ENCODE data around the gene UACA.

Gene UACA

DNA sequence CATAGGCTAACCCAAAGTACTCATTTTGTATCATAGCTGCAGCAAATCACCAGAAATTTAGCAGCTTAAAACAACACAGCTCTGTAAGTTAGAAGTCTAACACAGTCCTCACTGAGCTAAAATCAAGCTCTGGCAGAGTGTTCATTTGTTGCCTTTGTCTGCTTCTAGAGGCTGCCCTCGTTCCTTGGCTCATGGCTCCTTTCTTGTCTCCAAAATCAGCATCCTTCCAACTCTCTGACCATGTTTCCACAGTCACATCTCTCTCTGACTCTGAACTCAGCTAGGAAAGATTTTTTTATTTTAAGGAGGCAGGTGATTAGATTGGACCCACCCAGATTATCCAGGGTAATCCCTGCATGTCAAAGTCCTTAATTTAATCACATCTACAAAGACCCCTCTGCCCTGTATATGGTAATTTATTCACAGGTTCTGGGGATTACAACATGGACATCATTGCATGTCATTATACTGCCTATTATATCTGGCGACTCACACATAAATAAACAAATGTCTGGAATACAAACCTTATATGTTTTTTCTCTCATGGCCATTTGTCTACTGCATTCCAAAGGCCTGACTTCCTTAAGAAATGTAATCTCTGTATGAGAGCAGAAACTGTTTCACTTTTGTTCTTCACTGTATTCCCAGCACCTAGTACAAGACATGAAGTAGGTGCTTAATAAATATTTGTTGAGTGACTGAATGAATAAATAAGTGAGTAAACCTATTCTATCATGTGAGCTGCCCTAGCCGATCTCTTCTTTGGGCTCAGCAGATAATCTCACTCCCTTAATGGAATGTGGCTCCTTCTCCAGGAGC lies 15.1 kb upstream of the UACA start:
- H3K27ac ChIP-seq, result no peak overlapping the region
- TF ChIP-seq, protein P1, sequence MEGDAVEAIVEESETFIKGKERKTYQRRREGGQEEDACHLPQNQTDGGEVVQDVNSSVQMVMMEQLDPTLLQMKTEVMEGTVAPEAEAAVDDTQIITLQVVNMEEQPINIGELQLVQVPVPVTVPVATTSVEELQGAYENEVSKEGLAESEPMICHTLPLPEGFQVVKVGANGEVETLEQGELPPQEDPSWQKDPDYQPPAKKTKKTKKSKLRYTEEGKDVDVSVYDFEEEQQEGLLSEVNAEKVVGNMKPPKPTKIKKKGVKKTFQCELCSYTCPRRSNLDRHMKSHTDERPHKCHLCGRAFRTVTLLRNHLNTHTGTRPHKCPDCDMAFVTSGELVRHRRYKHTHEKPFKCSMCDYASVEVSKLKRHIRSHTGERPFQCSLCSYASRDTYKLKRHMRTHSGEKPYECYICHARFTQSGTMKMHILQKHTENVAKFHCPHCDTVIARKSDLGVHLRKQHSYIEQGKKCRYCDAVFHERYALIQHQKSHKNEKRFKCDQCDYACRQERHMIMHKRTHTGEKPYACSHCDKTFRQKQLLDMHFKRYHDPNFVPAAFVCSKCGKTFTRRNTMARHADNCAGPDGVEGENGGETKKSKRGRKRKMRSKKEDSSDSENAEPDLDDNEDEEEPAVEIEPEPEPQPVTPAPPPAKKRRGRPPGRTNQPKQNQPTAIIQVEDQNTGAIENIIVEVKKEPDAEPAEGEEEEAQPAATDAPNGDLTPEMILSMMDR (conservative IDR thresholded peaks at IDR 0.05), result no peak

DNA sequence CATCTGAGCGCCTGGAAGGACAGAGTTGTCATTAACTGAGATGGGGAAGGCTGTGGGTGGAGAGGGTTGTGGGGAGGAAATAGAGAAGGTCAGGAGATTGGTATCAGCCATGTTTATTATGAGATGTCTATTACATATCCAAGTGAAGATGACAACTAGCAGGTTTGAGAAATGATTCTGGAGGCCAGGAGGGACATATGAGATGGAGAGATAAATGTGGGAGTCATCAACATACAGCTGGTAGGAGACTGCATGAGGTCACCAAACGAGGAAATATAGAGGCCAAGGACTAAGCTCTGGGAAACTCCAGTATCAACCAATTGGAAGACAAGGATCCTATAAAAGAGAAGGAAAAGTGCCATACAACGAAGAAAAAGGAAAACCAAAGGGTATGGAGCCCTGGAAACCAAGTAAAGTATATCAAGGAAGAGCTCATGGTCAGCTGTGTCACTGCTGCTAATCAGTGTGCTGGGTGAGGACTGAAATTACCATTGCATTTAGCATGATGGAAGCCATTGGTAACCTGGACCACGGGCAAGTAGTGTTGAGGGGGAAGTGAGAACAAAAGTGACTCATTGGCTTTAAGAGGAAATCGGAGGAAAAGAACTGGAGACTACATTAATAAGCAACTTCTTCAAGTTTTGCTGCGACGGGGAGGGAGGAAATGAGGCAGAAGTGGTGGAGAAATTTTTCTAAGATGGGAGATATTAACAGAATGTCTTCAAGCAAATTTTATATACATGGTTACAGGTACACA lies 14.0 kb upstream of the UACA start:
- no peak overlapping the region for H3K27ac ChIP-seq
- TF ChIP-seq, protein P1 (conservative IDR thresholded peaks at IDR 0.05), result no peak

DNA sequence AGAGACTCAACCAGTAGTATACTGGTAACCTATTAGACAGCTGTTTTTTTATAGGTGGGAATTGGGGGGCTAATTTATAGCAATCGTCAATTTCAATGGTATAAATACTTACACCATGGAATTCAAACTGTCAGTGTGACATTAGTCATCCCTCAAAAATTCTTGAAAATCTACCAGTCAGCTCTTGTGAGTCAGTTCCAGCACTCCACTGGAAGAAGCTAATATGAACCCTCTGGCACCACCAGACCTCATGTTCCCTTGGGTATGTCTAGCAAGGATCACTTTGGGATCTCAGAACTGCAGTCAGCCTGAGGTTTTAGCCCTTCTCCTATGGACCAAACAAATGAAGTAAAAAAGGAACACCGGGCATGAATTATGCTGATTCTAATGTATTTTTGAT lies 11.8 kb upstream of the UACA start:
- H3K27ac ChIP-seq, result no peak overlapping the region

DNA sequence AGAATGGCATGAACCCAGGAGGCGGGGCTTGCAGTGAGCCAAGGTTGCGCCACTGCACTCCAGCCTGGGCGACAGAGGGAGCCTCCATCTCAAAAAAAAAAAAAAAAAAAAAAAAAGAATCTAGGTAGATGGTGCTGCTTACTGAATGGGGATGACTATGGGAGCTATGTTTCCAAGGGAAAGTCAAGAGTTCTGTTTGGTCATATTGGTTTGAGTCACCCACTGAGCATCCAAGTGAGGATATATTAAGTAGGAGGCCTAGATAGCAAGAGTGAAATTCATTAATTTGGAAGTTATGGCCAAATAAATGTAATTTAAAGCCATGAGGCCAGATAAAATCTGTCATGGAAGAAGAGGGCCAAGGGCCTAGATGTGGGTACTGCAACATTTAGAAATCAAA lies 9.0 kb upstream of the UACA start:
- no peak overlapping the region for H3K27ac ChIP-seq
- TF ChIP-seq, protein P1 (conservative IDR thresholded peaks at IDR 0.05), result no peak

More for the DNA sequence above, 11.8 kb upstream of the UACA start:
- TF ChIP-seq, protein P1 (conservative IDR thresholded peaks at IDR 0.05), result no peak

DNA sequence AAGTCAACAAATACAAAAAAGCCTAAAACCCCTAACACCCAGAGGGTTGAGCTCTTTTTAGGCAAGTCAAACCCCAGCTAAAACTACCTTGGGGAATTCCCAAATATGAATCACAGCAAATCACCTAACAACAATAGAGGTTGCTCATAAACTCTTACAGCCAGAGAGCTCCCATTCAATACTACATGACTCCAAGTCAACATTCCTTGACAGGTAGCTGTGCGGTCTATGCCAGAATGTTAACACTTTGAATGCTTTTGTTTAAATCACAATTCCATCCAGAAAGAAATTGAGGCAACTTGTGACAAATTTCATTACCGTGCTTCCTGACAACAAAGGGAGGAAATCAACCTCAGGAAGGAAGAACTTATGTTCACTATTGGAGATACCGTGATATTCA lies 7.5 kb upstream of the UACA start:
- no peak overlapping the region for H3K27ac ChIP-seq
- TF ChIP-seq, protein P1 (conservative IDR thresholded peaks at IDR 0.05), result no peak

DNA sequence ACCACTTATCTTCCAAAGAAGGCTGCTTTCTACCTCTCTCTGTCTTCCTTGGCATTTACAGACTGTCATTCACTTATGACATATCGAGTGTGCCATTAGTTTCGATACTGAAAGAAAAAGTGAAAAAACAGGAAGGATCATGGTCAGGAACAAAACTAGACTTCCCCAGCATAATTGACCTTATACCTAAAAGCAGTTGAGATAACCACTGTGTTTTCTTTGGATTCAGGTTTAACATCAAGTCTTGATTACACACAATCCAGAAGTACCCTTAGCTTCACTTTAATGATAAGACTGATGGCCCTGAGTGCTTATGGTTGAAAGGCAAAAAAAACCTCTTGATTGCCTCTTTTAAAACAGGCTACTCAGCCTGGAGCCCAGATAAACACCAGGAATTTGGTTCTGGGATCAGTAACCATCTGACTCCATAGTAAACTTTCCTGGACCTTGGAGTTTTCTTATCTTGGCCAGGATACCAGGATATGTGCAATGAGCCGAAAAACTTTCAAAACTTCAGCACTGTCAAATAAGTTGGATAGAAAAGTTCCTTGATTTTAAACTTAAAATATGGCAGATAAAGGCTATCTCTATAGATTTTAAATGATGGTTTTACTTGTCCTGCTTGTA lies 5.0 kb upstream of the UACA start:
- TF ChIP-seq, protein P1 (conservative IDR thresholded peaks at IDR 0.05), result no peak
- H3K27ac ChIP-seq, result no peak overlapping the region

DNA sequence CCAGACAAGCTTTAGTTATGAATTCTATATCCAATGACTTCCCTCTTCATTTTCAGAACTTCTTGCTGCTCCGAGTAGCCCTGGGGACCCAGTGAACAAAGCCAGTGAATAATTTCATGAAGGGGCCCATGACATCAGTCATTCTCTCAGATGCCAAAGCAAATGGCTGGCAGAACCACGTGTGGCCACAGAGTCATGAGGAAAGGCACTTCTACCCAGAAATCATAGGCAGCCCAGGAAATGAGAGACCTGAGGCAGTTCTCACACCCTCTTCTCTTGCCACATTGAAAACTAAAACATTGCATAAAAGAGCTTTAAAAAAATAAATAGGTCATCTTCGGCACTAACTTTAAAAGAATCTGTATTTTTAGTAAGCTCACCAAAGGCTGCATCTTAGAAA lies 4.3 kb upstream of the UACA start:
- TF ChIP-seq, protein P1 (conservative IDR thresholded peaks at IDR 0.05), result no peak
- no peak overlapping the region for H3K27ac ChIP-seq

All from VCaP (cell line).